ENCODE data around the gene ESD. TPM values are rescaled to one million over a fixed set of nuclear protein-coding genes. Genes with fewer than 3 reads are reported as not detected.
"Not testable (repeated sequence)": the region's sequence is repeated elsewhere in the genome, so short reads cannot be mapped to it uniquely, and the experiment has no call there.

The ESD gene
- total RNA-seq, 1 experiment from 2014 or later = 73.2 TPM

DNA sequence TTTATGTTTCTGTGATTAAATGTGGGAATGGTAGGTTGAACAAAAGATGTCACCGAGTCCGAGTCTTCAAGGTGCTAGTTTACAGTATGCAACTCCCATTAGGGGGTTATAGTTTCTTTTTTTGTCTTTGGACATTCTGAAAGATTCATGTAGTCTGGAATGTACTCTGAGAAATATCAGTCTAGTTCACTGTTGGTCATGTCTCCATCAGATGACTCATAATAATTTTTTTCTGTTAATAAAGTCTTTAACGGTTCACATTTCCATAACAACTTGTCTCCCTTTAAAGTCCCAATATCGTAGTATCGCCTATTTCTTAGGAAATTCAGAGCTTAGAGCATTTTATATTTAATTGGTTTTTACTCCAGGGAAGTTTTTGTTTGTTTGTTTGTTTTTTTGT is 13.5 kb upstream of the ESD start:
- ATAC-seq = no peak
- CTCF ChIA-PET = no interaction called here
- POLR2A ChIA-PET (ENCODE audit: unreplicated experiment) = no interaction called here
- Histone ChIP-seq H3K9ac (ENCODE audit: low read length) (no peak overlapping the region), H3K27ac (ENCODE audit: low read length) (no peak overlapping the region), H3K36me3 (ENCODE audit: low read depth, low read length) (no peaks in the 10 kb centered on the region), H3K4me3 (ENCODE audit: low read length) (no peak overlapping the region), H3K4me1 (ENCODE audit: insufficient read depth, low read length) (no peaks in the 10 kb centered on the region), H3K4me2 (ENCODE audit: low read length) (no peak overlapping the region), H3K9me2 (replicated peaks; ENCODE audit: low read length) (no peaks in the 10 kb centered on the region), H3K9me3 (ENCODE audit: low read length) (no peaks in the 10 kb centered on the region), H3K79me2 (ENCODE audit: low read length) (no peaks in the 10 kb centered on the region), H3K27me3 (ENCODE audit: low read length) (no peaks in the 10 kb centered on the region), H4K20me1 (ENCODE audit: low read length) (no peaks in the 10 kb centered on the region), H2AFZ (ENCODE audit: low read length) (no peak overlapping the region), H3F3A (ENCODE audit: low read length, unreplicated experiment) (no peaks in the 10 kb centered on the region)
- intact Hi-C loops (cut with micrococcal nuclease) = no loop called here
- TF ChIP-seq, protein P1, sequence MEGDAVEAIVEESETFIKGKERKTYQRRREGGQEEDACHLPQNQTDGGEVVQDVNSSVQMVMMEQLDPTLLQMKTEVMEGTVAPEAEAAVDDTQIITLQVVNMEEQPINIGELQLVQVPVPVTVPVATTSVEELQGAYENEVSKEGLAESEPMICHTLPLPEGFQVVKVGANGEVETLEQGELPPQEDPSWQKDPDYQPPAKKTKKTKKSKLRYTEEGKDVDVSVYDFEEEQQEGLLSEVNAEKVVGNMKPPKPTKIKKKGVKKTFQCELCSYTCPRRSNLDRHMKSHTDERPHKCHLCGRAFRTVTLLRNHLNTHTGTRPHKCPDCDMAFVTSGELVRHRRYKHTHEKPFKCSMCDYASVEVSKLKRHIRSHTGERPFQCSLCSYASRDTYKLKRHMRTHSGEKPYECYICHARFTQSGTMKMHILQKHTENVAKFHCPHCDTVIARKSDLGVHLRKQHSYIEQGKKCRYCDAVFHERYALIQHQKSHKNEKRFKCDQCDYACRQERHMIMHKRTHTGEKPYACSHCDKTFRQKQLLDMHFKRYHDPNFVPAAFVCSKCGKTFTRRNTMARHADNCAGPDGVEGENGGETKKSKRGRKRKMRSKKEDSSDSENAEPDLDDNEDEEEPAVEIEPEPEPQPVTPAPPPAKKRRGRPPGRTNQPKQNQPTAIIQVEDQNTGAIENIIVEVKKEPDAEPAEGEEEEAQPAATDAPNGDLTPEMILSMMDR (conservative IDR thresholded peaks at IDR 0.05; ENCODE audit: low read depth, low read length) = no peak
- TF ChIP-seq EZH2phosphoT487 (IDR thresholded peaks at IDR 0.05; ENCODE audit: borderline replicate concordance, low read length) (no peak), EZH2 (IDR thresholded peaks at IDR 0.05; ENCODE audit: low read length, unreplicated experiment) (no peak)
- BruUV-seq (replicated peaks) = no TSS peak
- no peak for DNase-seq

DNA sequence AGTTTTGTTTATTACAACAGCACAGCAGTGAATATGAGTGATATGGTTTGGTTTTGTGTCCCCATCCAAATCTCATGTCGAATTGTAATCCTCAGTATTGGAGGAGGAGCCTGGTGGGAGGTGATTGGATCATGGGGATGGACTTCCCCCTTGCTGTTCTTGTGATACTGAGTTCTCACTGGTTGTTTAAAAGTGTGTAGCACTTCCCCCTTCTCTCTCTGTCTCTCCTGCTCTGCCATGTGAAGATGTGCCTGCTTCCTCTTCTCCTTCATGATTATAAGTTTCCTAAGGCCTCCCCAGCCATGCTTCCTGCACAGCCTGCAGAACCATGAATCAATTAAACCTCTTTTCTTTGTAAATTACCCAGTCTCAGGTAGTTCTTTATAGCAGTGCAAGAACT is 8.0 kb upstream of the ESD start:
- H3K9ac ChIP-seq (ENCODE audit: low read length); H3K27me3 ChIP-seq (ENCODE audit: low read length); H3F3A ChIP-seq (ENCODE audit: low read length, unreplicated experiment); H4K20me1 ChIP-seq (ENCODE audit: low read length); DNase-seq; H3K79me2 ChIP-seq (ENCODE audit: low read length); CTCF ChIA-PET; H3K9me3 ChIP-seq (ENCODE audit: low read length); ATAC-seq; H3K36me3 ChIP-seq (ENCODE audit: low read depth, low read length); H3K4me3 ChIP-seq (ENCODE audit: low read length); H3K4me2 ChIP-seq (ENCODE audit: low read length); POLR2A ChIA-PET (ENCODE audit: unreplicated experiment); H3K9me2 ChIP-seq (replicated peaks; ENCODE audit: low read length); BruUV-seq (replicated peaks): not testable (repeated sequence)
- intact Hi-C loops (cut with micrococcal nuclease) = loop anchor here (1.0 kb wide), 1 partner anchor 41 kb away; no protein-coding TSS in a partner anchor
- Histone ChIP-seq H2AFZ (ENCODE audit: low read length) (0 out of 2 replicates have a peak overlapping the region, but pooled peaks have one; percentile 29), H3K4me1 (ENCODE audit: insufficient read depth, low read length) (peaks cover 19% of the 10 kb centered on the region), H3K27ac (ENCODE audit: low read length) (peak overlapping the region; percentile 37)

DNA sequence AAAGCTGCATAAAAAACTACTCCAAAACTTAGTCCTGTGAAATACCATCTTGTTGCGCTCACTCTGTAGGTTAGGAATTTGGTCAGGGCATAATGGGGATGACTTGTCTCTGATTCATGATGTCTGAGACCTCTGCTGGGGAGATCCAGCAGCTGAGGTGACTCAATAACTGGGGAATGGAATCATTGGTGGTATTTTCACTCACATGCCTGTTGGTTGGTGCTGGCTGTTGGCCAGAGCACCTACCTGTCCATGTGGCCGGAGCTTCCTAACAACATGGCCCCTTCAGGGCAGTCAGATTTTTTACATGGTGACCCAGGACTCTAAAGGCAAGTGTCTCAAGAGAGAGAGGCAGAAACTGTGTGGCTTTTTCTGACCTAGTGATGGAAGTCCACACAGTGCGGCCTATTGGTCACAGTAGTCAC is 7.4 kb upstream of the ESD start:
- H3K27me3 ChIP-seq (ENCODE audit: low read length) = no peaks in the 10 kb centered on the region
- no peak overlapping the region for H3K4me3 ChIP-seq (ENCODE audit: low read length)
- ATAC-seq (peak; percentile 99), DNase-seq (peak; percentile 91)
- peaks cover 19% of the 10 kb centered on the region for H3K4me1 ChIP-seq (ENCODE audit: insufficient read depth, low read length)
- CTCF ChIA-PET = interaction anchor here (0.6 kb wide), 2 partner anchors 303 to 711 kb away, joined by 3 to 4 read pairs; no protein-coding TSS in a partner anchor
- no peaks in the 10 kb centered on the region for H3K79me2 ChIP-seq (ENCODE audit: low read length)
- H3K36me3 ChIP-seq (ENCODE audit: low read depth, low read length) = no peaks in the 10 kb centered on the region
- no peaks in the 10 kb centered on the region for H3K9me3 ChIP-seq (ENCODE audit: low read length)
- BruUV-seq (replicated peaks) = no TSS peak
- H3K27ac ChIP-seq (ENCODE audit: low read length) = peak overlapping the region; percentile 46
- no peaks in the 10 kb centered on the region for H3K9me2 ChIP-seq (replicated peaks; ENCODE audit: low read length)
- H3K9ac ChIP-seq (ENCODE audit: low read length) = no peak overlapping the region
- 0 out of 2 replicates have a peak overlapping the region, but pooled peaks have one; percentile 29 for H2AFZ ChIP-seq (ENCODE audit: low read length)
- H3F3A ChIP-seq (ENCODE audit: low read length, unreplicated experiment) = no peaks in the 10 kb centered on the region
- intact Hi-C loops (cut with micrococcal nuclease) = loop anchor here (1.0 kb wide), 1 partner anchor 40 kb away; no protein-coding TSS in a partner anchor
- H3K4me2 ChIP-seq (ENCODE audit: low read length) = no peak overlapping the region
- POLR2A ChIA-PET (ENCODE audit: unreplicated experiment) = interaction anchor here (0.6 kb wide), 1 partner anchor 54 kb away, joined by 6 read pairs; no protein-coding TSS in a partner anchor
- no peaks in the 10 kb centered on the region for H4K20me1 ChIP-seq (ENCODE audit: low read length)
- TF ChIP-seq EZH2 (IDR thresholded peaks at IDR 0.05; ENCODE audit: low read length, unreplicated experiment) (no peak), EZH2phosphoT487 (IDR thresholded peaks at IDR 0.05; ENCODE audit: borderline replicate concordance, low read length) (no peak)
